Right cardiac atrium (tissue), 5 donors: ENCODE data around the gene HES3. TPM values are rescaled to one million over a fixed set of nuclear protein-coding genes. Genes with fewer than 3 reads are reported as not detected.

Experiments
- ATAC-seq, 2 donors: fragments of 200-7000 bp; cut with Tn5 transposase; one replicate each; pipeline versions ENCODE4 v1.8.0 to v1.9.1; 2020; ENCODE audit warnings: moderate library complexity in 2 of 2, mild to moderate bottlenecking in 1 of 2
- DNase-seq, 3 donors: peaks; one replicate each; pipeline ENCODE4 v3.0.0-alpha.2; 2020
- H3K27ac ChIP-seq: one replicate; pipeline ENCODE4 v1.5.1; 2013; ENCODE audit warnings: mild to moderate bottlenecking, low read length, control low read depth, moderate library complexity
- H3K27me3 ChIP-seq: one replicate; pipeline ENCODE4 v1.6.1; 2013; ENCODE audit not compliant: control insufficient read depth, insufficient read depth
- H3K4me1 ChIP-seq: one replicate; pipeline ENCODE4 v1.6.1; 2013; ENCODE audit warnings: low read length; ENCODE audit not compliant: control insufficient read depth, insufficient read depth
- H3K4me3 ChIP-seq: one replicate; pipeline ENCODE4 v1.5.1; 2013; ENCODE audit warnings: low read length, control low read depth
- H3K9me3 ChIP-seq: one replicate; pipeline ENCODE4 v1.6.1; 2013; ENCODE audit warnings: low read length; ENCODE audit not compliant: control insufficient read depth
- WGBS: extraction: QIAGEN DNeasy Blood & Tissue Kit; methylation state at CpG from one replicate; pipeline ENCODE4 v1.1.7; 2013; 5-methylcytosine and 5-hydroxymethylcytosine counted together
- intact Hi-C, 4 donors: fragments of 100-400 bp; cut with DNase I; formaldehyde crosslinking; loops; one replicate each; pipeline versions ENCODE4 v1.11.0 to v1.14.0; 2022 to 2023
- polyA plus RNA-seq: library from polyadenylated mRNA; stranded (reverse); fragments of 200-250 nt; gene quantifications from one replicate; pipeline ENCODE4 v1.2.3, GENCODE V29; 2013
- total RNA-seq, 4 donors: library from RNA; stranded (reverse); fragmentation: NEBNext Ultra II Directional; extraction: Animal tissue kit (Norgen Biotek cat#: 25700); gene quantifications; one replicate each; pipeline ENCODE4 v1.2.1, GENCODE V29; 2021
- donor health status: healthy with polysubstance abuse.
- donor health status: DM: no; HTN: yes; CAD: no.
- donor health status: DM: no; HTN: no; CAD: no.
- donor health status: DM: no; HTN: yes; CAD: no; lungs with severe emphysema.
- donor health status: DM: yes; HTN: yes; CAD: no.

HES3 gene
- total and polyA plus RNA-seq, 5 donors: not detected

DNA sequence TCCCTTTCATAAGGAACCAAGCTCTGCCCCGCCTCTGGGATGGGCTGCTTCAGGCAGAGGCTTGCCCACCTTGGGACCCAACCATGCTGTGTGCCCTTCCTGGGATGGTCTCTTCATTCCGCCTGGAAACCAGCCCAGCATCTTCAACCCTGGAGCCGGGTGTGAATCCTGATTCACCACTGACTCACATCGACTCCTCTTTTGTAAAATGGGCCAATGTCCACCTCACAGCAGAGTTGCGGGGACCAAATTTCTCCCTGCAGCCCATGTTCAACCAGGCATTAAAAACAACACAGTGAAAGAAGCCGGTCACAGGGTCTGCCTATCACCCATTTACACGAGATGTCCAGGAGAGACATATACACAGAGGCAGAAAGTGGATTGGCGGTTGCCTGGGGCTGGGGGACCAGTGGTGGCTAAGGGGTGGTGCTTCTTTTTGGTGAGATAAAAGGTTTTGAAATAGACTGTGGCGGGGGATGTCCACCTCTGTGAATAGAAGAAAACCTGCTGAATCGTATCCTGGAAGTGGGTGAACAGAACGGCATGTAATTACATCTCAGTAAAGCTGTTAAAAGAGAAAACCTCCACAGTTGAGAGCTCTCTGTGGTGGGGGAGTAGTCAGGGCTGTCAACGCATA lies 23.8 kb downstream of the HES3 start:
- 90% methylated on average over 12 of the region's 12 CpGs for WGBS
- ATAC-seq (no peak), DNase-seq (no peak)
- H3K27me3 ChIP-seq: no peaks in the 10 kb centered on the region
- no peaks in the 10 kb centered on the region for H3K4me1 ChIP-seq
- intact Hi-C loops: loop anchor here in 1 of 4 donors (5.0 kb wide), 1 partner anchor 59 kb away; no protein-coding TSS in a partner anchor
- H3K27ac ChIP-seq: no peak overlapping the region
- H3K9me3 ChIP-seq: no peaks in the 10 kb centered on the region
- H3K4me3 ChIP-seq: no peak overlapping the region

- intact Hi-C loops: loop anchor here in 1 of 4 donors (5.0 kb wide), 1 partner anchor 59 kb away; no protein-coding TSS in a partner anchor
- H3K9me3 ChIP-seq: no peaks in the 10 kb centered on the region
- no peak overlapping the region for H3K4me3 ChIP-seq
- no peak overlapping the region for H3K27ac ChIP-seq
- DNase-seq (no peak), ATAC-seq (no peak)
- H3K4me1 ChIP-seq: no peaks in the 10 kb centered on the region
- H3K27me3 ChIP-seq: no peaks in the 10 kb centered on the region
- 82% methylated on average over 21 of the region's 21 CpGs for WGBS
These were observed 24.4 kb downstream of the HES3 start for GRCh38 chr1:6268415-6268814.

GRCh38 chr1:6269296-6269695 lies 25.3 kb downstream of the HES3 start:
- H3K4me1 ChIP-seq: no peaks in the 10 kb centered on the region
- no peak overlapping the region for H3K27ac ChIP-seq
- intact Hi-C loops: loop anchor here in 1 of 4 donors (5.0 kb wide), 1 partner anchor 58 kb away; no protein-coding TSS in a partner anchor
- 90% methylated on average over 14 of the region's 14 CpGs for WGBS
- no peak for DNase-seq
- no peaks in the 10 kb centered on the region for H3K27me3 ChIP-seq
- H3K4me3 ChIP-seq: no peak overlapping the region
- no peaks in the 10 kb centered on the region for H3K9me3 ChIP-seq
- no peak for ATAC-seq

DNA sequence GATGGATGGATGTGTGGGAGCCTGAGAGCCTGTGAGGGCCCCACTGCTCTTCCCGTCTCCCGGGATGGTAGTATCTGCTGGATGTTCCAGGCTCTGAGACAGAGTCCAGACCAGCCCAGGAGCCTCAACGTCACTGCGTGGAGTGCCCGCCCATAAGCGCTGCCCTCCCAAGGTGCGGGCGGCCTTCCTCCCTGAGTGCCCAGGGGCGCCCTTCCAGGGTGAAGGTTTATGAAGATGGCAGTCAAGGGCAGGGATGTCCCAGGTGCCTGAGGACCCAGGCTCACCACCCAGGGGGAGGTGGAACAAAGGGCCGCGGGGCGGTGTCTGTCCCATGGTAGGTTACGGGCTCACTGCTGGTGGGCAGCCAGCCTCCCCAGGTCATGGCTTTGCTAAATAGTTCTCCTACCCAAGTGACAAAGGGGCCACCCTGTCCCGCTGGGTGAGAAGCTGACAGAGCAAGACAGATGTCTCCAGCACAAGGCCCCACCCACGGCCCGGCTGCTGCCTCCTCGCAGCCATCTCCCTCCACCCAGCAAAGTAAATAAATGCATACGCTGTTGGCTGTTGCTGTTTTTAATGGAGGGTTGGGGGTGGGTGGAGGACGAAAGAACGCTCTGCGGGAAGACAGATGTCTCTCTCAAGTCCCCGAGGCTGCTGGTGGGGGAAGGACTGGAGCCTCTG lies 25.9 kb downstream of the HES3 start:
- no peak for ATAC-seq
- H3K4me3 ChIP-seq: no peak overlapping the region
- intact Hi-C loops: loop anchor here in 1 of 4 donors (5.0 kb wide), 1 partner anchor 57 kb away; no protein-coding TSS in a partner anchor
- 77% methylated on average over 22 of the region's 22 CpGs for WGBS
- no peak overlapping the region for H3K27ac ChIP-seq
- H3K27me3 ChIP-seq: no peaks in the 10 kb centered on the region
- H3K4me1 ChIP-seq: no peaks in the 10 kb centered on the region
- peak in 1 of 3 donors; percentile 43 for DNase-seq
- H3K9me3 ChIP-seq: no peaks in the 10 kb centered on the region

GRCh38 chr1:6270401-6270800 lies 26.4 kb downstream of the HES3 start:
- intact Hi-C loops: no loop called here
- no peak overlapping the region for H3K27ac ChIP-seq
- 80% methylated on average over 8 of the region's 8 CpGs for WGBS
- no peaks in the 10 kb centered on the region for H3K27me3 ChIP-seq
- H3K4me1 ChIP-seq: no peaks in the 10 kb centered on the region
- DNase-seq (no peak), ATAC-seq (no peak)
- no peak overlapping the region for H3K4me3 ChIP-seq
- no peaks in the 10 kb centered on the region for H3K9me3 ChIP-seq

GRCh38 chr1:6271006-6271405 lies 27.0 kb downstream of the HES3 start:
- no peak for ATAC-seq
- no peaks in the 10 kb centered on the region for H3K4me1 ChIP-seq
- H3K27ac ChIP-seq: no peak overlapping the region
- H3K4me3 ChIP-seq: no peak overlapping the region
- no peaks in the 10 kb centered on the region for H3K9me3 ChIP-seq
- DNase-seq: no peak
- intact Hi-C loops: no loop called here
- H3K27me3 ChIP-seq: no peaks in the 10 kb centered on the region
- WGBS: 59% methylated on average over 4 of the region's 4 CpGs

GRCh38 chr1:6271554-6271953 lies 27.6 kb downstream of the HES3 start:
- Histone ChIP-seq H3K4me3 (no peak overlapping the region), H3K27ac (no peak overlapping the region), H3K9me3 (no peaks in the 10 kb centered on the region), H3K27me3 (no peaks in the 10 kb centered on the region), H3K4me1 (no peaks in the 10 kb centered on the region)
- intact Hi-C loops: no loop called here
- DNase-seq (peak in 1 of 3 donors; percentile 16), ATAC-seq (no peak)
- 76% methylated on average over 12 of the region's 12 CpGs for WGBS

- Histone ChIP-seq H3K27ac (no peak overlapping the region), H3K4me3 (no peak overlapping the region), H3K27me3 (no peaks in the 10 kb centered on the region), H3K9me3 (no peaks in the 10 kb centered on the region), H3K4me1 (no peaks in the 10 kb centered on the region)
- DNase-seq (peak in 1 of 3 donors; percentile 76), ATAC-seq (no peak)
- intact Hi-C loops: no loop called here
- 73% methylated on average over 9 of the region's 9 CpGs for WGBS
These were observed 28.5 kb downstream of the HES3 start for GRCh38 chr1:6272452-6272851.

- no peaks in the 10 kb centered on the region for H3K27me3 ChIP-seq
- ATAC-seq (no peak), DNase-seq (no peak)
- no peak overlapping the region for H3K4me3 ChIP-seq
- H3K27ac ChIP-seq: no peak overlapping the region
- no peaks in the 10 kb centered on the region for H3K4me1 ChIP-seq
- intact Hi-C loops: no loop called here
- WGBS: 82% methylated on average over 6 of the region's 6 CpGs
- H3K9me3 ChIP-seq: no peaks in the 10 kb centered on the region
These were observed 28.9 kb downstream of the HES3 start for GRCh38 chr1:6272868-6273267.

DNA sequence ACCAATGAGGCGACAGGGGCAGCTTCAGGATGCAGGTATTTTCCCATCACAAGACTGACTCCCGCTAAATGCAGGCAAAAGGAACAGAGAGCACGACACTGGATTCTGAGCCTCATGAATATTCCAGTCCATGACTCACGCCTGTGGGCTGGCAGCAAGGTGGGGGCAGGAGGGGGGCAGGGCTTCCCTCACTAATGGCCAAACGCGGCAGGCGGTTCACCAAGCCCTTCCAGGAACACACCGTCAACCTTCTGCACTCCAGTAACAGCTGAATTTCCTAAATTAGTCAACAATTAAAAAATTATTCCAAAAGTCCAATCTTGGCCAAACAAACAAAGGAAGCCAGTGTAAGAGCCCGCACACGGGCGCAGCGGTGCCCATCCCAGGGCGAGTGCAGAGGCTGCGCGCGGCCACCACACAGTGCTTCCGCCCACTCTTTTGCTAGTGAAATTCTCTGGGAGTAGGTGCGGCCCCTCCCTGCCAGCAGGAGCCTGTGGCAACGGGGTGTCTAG lies 29.5 kb downstream of the HES3 start:
- no peak overlapping the region for H3K27ac ChIP-seq
- ATAC-seq (no peak), DNase-seq (peak in 1 of 3 donors; percentile 20)
- no peak overlapping the region for H3K4me3 ChIP-seq
- intact Hi-C loops: no loop called here
- no peaks in the 10 kb centered on the region for H3K4me1 ChIP-seq
- H3K9me3 ChIP-seq: no peaks in the 10 kb centered on the region
- H3K27me3 ChIP-seq: no peaks in the 10 kb centered on the region
- WGBS: 89% methylated on average over 19 of the region's 19 CpGs

DNA sequence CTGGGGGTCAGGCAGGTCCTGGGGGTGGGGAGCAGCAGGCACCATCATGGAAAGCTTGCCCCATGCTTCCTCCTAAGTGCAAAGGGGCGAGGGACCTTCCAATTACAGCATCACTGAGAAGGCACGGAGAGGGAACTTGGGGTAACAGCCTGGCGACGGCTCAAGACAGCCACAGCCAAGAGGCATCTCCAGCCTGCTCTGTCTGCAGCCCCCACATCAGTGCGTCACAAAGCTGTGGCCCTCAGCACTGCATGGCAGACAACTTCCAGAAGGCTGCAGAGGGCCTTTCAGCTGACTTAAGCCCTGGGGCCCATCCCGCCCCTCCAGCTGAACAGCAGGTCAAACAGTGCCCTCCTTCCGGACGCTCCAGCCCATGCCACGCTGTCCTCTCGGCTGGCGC lies 30.1 kb downstream of the HES3 start:
- no peak overlapping the region for H3K27ac ChIP-seq
- H3K27me3 ChIP-seq: no peaks in the 10 kb centered on the region
- no peaks in the 10 kb centered on the region for H3K4me1 ChIP-seq
- WGBS: 97% methylated on average over 11 of the region's 11 CpGs
- ATAC-seq (no peak), DNase-seq (peak in 1 of 3 donors; percentile 44)
- intact Hi-C loops: no loop called here
- no peaks in the 10 kb centered on the region for H3K9me3 ChIP-seq
- H3K4me3 ChIP-seq: no peak overlapping the region
